HepG2 (cell line): Measurements from ENCODE around the gene AK4. TPM values are rescaled to one million over a fixed set of nuclear protein-coding genes. Genes with fewer than 3 reads are reported as not detected.

ENCODE experiments used
- ATAC-seq: fragments of 200-7000 bp; cut with Tn5 transposase; 3 replicates; pipeline ENCODE4 v1.9.1; 2020; ENCODE audit warnings: mild to moderate bottlenecking, moderate library complexity
- BruUV-seq: library from RNA; stranded (reverse); fragments of 400-500 nt; replicated peaks from 2 replicates; lab custom pipeline; 2021; lab: Mats Ljungman, UMichigan
- CTCF ChIA-PET: fragments of 300-600 bp; formaldehyde crosslinking; extraction: SDS; loops from one replicate; lab custom pipeline; 2021; ENCODE audit warnings: low total read pairs, inconsistent platforms, low intra/inter-chr PET ratio; lab: Yijun Ruan, JAX
- POLR2A ChIA-PET: fragments of 350-600 bp; sonication (Branson Sonifier 250); formaldehyde crosslinking; loops from one replicate; lab custom pipeline; 2020; ENCODE audit warnings: antibody characterized with exemption, inconsistent platforms; lab: Yijun Ruan, JAX
- DNase-seq: peaks from one replicate; pipeline ENCODE4 v3.0.0-alpha.2; 2015; ENCODE audit warnings: low spot score
- FAIRE-seq: peaks from 3 replicates; lab custom pipeline; 2011; peaks lifted over from hg19 to GRCh38; lab: Jason Lieb, UNC
- H2AFZ ChIP-seq: one replicate; pipeline ENCODE4 v1.6.1; 2011; ENCODE audit warnings: low read length, inconsistent platforms
- H3K27ac ChIP-seq: fragments of 300-600 bp; 3 replicates; pipeline ENCODE4 v1.8.0; 2011; ENCODE audit warnings: mixed run types, mild to moderate bottlenecking, mixed read lengths, low read length, inconsistent platforms; ENCODE audit not compliant: insufficient read depth; ENCODE audit errors: extremely low read length
- H3K27me3 ChIP-seq, 2 experiments: fragments of 200-600 bp in 1 of 2; 2 replicates in 1 of 2; 3 replicates in 1 of 2; pipeline versions ENCODE4 v1.6.0 to v1.8.0; 2011; ENCODE audit warnings: low read length in 2 of 2, mild to moderate bottlenecking in 2 of 2, moderate library complexity in 2 of 2, inconsistent platforms in 1 of 2; ENCODE audit not compliant: insufficient read depth in 2 of 2, control insufficient read depth in 1 of 2
- H3K36me3 ChIP-seq, 2 experiments: fragments of 200-600 bp in 1 of 2; replicated peaks in 1 of 2; 2 replicates in 1 of 2; 3 replicates in 1 of 2; pipeline versions ENCODE4 v1.5.1 to v1.8.0; 2011; ENCODE audit warnings: low read length in 2 of 2, inconsistent platforms in 1 of 2; ENCODE audit not compliant: insufficient read depth in 2 of 2, control insufficient read depth in 1 of 2
- H3K4me1 ChIP-seq: 2 replicates; pipeline ENCODE4 v1.5.1; 2012; ENCODE audit warnings: low read length, inconsistent platforms; ENCODE audit not compliant: insufficient read depth
- H3K4me2 ChIP-seq: 2 replicates; pipeline ENCODE4 v1.6.0; 2011; ENCODE audit warnings: low read depth, low read length, inconsistent platforms
- H3K4me3 ChIP-seq, 3 experiments: fragments of 200-600 bp in 1 of 3; sonication (generic), shearing (Covaris generic) in 1 of 3; replicated peaks in 1 of 3; 2 replicates each; pipeline ENCODE4 v1.5.1; 2011 to 2016; ENCODE audit warnings: low read length in 3 of 3, inconsistent platforms in 2 of 3, low read depth in 2 of 3, mild to moderate bottlenecking in 2 of 3, control low read depth in 1 of 3, mixed read lengths in 1 of 3; ENCODE audit not compliant: insufficient read depth in 1 of 3
- H3K79me2 ChIP-seq: one replicate; pipeline ENCODE4 v1.6.1; 2011; ENCODE audit warnings: low read length, inconsistent platforms; ENCODE audit not compliant: insufficient read depth
- H3K9ac ChIP-seq: 2 replicates; pipeline ENCODE4 v1.6.0; 2011; ENCODE audit warnings: mild to moderate bottlenecking, low read depth, low read length, inconsistent platforms; ENCODE audit not compliant: insufficient read depth
- H3K9me3 ChIP-seq: 2 replicates; pipeline ENCODE4 v1.5.1; 2012; ENCODE audit warnings: mild to moderate bottlenecking, low read length
- H4K20me1 ChIP-seq: 2 replicates; pipeline ENCODE4 v1.6.0; 2011; ENCODE audit warnings: inconsistent platforms, mild to moderate bottlenecking, low read length, moderate library complexity; ENCODE audit not compliant: insufficient read depth
- ATF6 ChIP-seq: sonication (generic); formaldehyde crosslinking; conservative IDR thresholded peaks from 2 replicates; pipeline ENCODE4 v1.4.0; 2020; ENCODE audit warnings: missing genetic modification reagents
- CAMTA2 ChIP-seq: sonication (generic); formaldehyde crosslinking; IDR thresholded peaks from 2 replicates; pipeline ENCODE4 v1.4.0; 2020; ENCODE audit warnings: mild to moderate bottlenecking, missing genetic modification reagents, borderline replicate concordance
- CERS6 ChIP-seq: sonication (generic); formaldehyde crosslinking; IDR thresholded peaks from 2 replicates; pipeline ENCODE4 v1.5.0; 2020; ENCODE audit warnings: missing genetic modification reagents
- CREBL2 ChIP-seq: sonication (generic); formaldehyde crosslinking; IDR thresholded peaks from 2 replicates; pipeline ENCODE4 v1.8.1; 2023; ENCODE audit warnings: missing genetic modification reagents, mild to moderate bottlenecking, borderline replicate concordance
- ESRRA ChIP-seq: sonication (generic); formaldehyde crosslinking; IDR thresholded peaks from 2 replicates; pipeline ENCODE4 v1.5.1; 2020; ENCODE audit warnings: mild to moderate bottlenecking, low read depth, missing genetic modification reagents
- GATAD2A ChIP-seq: IDR thresholded peaks from 2 replicates; pipeline ENCODE4 v1.6.1; 2016
- KLF16 ChIP-seq, 2 experiments: sonication (generic) in 1 of 2; formaldehyde crosslinking in 1 of 2; IDR thresholded peaks; 2 replicates each; pipeline versions ENCODE4 v1.6.1 to v1.8.0; 2016 to 2023; ENCODE audit warnings: missing genetic modification reagents in 2 of 2, missing compliant biosample characterization in 1 of 2
- SUZ12 ChIP-seq: fragments of 150-350 bp; IDR thresholded peaks from 2 replicates; pipeline ENCODE4 v1.6.1; 2014; ENCODE audit warnings: low read depth, low read length
- ZFP90 ChIP-seq: sonication (generic); formaldehyde crosslinking; IDR thresholded peaks from 2 replicates; pipeline ENCODE4 v1.8.0; 2022; ENCODE audit warnings: missing genetic modification reagents, mild to moderate bottlenecking, inconsistent platforms, borderline replicate concordance
- ZMYM4 ChIP-seq: sonication (generic); formaldehyde crosslinking; IDR thresholded peaks from 2 replicates; pipeline ENCODE4 v1.8.1; 2023; ENCODE audit warnings: mild to moderate bottlenecking, missing genetic modification reagents
- ZNF18 ChIP-seq: sonication (generic); formaldehyde crosslinking; IDR thresholded peaks from 2 replicates; pipeline ENCODE4 v1.8.0; 2022; ENCODE audit warnings: mild to moderate bottlenecking, missing genetic modification reagents; ENCODE audit not compliant: insufficient replicate concordance
- ZNF333 ChIP-seq: sonication (generic); formaldehyde crosslinking; IDR thresholded peaks from 2 replicates; pipeline ENCODE4 v1.4.0; 2020; ENCODE audit warnings: mild to moderate bottlenecking, missing genetic modification reagents, borderline replicate concordance
- ZNF414 ChIP-seq: sonication (generic); formaldehyde crosslinking; IDR thresholded peaks from 2 replicates; pipeline ENCODE4 v1.5.0; 2020; ENCODE audit warnings: missing genetic modification reagents
- ZNF468 ChIP-seq: sonication (generic); formaldehyde crosslinking; IDR thresholded peaks from 2 replicates; pipeline ENCODE4 v1.8.0; 2022; ENCODE audit warnings: mild to moderate bottlenecking, moderate library complexity, missing genetic modification reagents
- ZNF510 ChIP-seq: sonication (generic); formaldehyde crosslinking; IDR thresholded peaks from 2 replicates; pipeline ENCODE4 v1.4.0; 2020; ENCODE audit warnings: low read depth, mild to moderate bottlenecking, missing genetic modification reagents
- ZNF563 ChIP-seq: sonication (generic); formaldehyde crosslinking; IDR thresholded peaks from 2 replicates; pipeline ENCODE4 v1.8.0; 2022; ENCODE audit warnings: mild to moderate bottlenecking, moderate library complexity, missing genetic modification reagents
- ZNF577 ChIP-seq: sonication (generic); formaldehyde crosslinking; IDR thresholded peaks from 2 replicates; pipeline ENCODE4 v1.4.0; 2020; ENCODE audit warnings: mild to moderate bottlenecking, low read depth, missing genetic modification reagents, borderline replicate concordance
- ZNF878 ChIP-seq: sonication (generic); formaldehyde crosslinking; IDR thresholded peaks from 2 replicates; pipeline ENCODE4 v1.8.1; 2023; ENCODE audit warnings: mild to moderate bottlenecking, missing genetic modification reagents, moderate library complexity
- ZSCAN25 ChIP-seq: sonication (generic); formaldehyde crosslinking; IDR thresholded peaks from 2 replicates; pipeline ENCODE4 v1.8.0; 2022; ENCODE audit warnings: mild to moderate bottlenecking, missing genetic modification reagents
- WGBS: methylation state at CpG from one replicate; pipeline ENCODE4 v1.1.6; 2017; ENCODE audit warnings: low lambda C conversion rate; 5-methylcytosine and 5-hydroxymethylcytosine counted together
- in situ Hi-C: cut with HindIII; loops from 2 replicates; pipeline ENCODE4 v1.10.0; 2017; ENCODE audit warnings: low pct_unique_long_range_greater_than_20kb; ENCODE audit not compliant: extremely low pct_ligation_motif_present
- intact Hi-C: fragments of 100-400 bp; cut with micrococcal nuclease; formaldehyde crosslinking; loops from one replicate; pipeline ENCODE4 v1.10.0; 2022; ENCODE audit not compliant: unreplicated experiment
- polyA plus RNA-seq, 8 experiments: library from polyadenylated mRNA; depleted of rRNA in 3 of 8; stranded (reverse) in 7 of 8; unstranded in 1 of 8; fragments of >200 nt; fragmentation: Illumina TruSeq in 4 of 8; extraction: Trizol in 4 of 8; gene quantifications; 2 replicates each; pipeline versions ENCODE4 v1.2.1 to v1.2.3, GENCODE V29; 2011 to 2016; ENCODE audit warnings: low read depth in 4 of 8, missing spikeins in 1 of 8, mixed read lengths in 1 of 8; ENCODE audit not compliant: insufficient read depth in 1 of 8
- total RNA-seq, 5 experiments: library from RNA; depleted of rRNA; stranded (reverse); fragments of >200 nt; fragmentation: Illumina TruSeq; extraction: Trizol; gene quantifications; 2 replicates each; pipeline ENCODE4 v1.2.3, GENCODE V29; 2016; ENCODE audit warnings: low read depth in 1 of 5

The AK4 gene
- total and polyA plus RNA-seq, 2 of the 13 experiments (the other 11 are each of a cell fraction or from before 2014, with no cell fraction given): 110 to 160 TPM

- 100% methylated on average over 1 of the region's 1 CpG for WGBS
- no peak overlapping the region for H2AFZ ChIP-seq
- no peak overlapping the region for H3K27ac ChIP-seq
- peaks cover 1 to 12% of the 10 kb centered on the region in 2 experiments; a peak in 3 of 5 replicates for H3K36me3 ChIP-seq
- peaks cover 73% of the 10 kb centered on the region for H3K4me1 ChIP-seq
- intact Hi-C loops (loop anchor here (2.0 kb wide), 1 partner anchor 20 kb away; no protein-coding TSS in a partner anchor), in situ Hi-C loops (no loop called here)
- H3K9ac ChIP-seq: no peak overlapping the region
- BruUV-seq: no TSS peak
- H3K9me3 ChIP-seq: no peaks in the 10 kb centered on the region
- H3K4me2 ChIP-seq: no peak overlapping the region
- peaks cover 100% of the 10 kb centered on the region for H3K79me2 ChIP-seq
- H3K27me3 ChIP-seq: no peaks in the 10 kb centered on the region
- CTCF ChIA-PET: no interaction called here
- H3K4me3 ChIP-seq: no peak overlapping the region
- FAIRE-seq: no peak
- TF ChIP-seq ZNF18 (CRISPR knock-in tag): no peak
- TF ChIP-seq ZSCAN25 (CRISPR knock-in tag): no peak
- no peak for TF ChIP-seq CREBL2 (CRISPR knock-in tag)
- no peak for TF ChIP-seq ZNF510 (CRISPR knock-in tag)
- TF ChIP-seq ZMYM4 (CRISPR knock-in tag): no peak
- TF ChIP-seq ZNF414 (CRISPR knock-in tag): no peak
- TF ChIP-seq ZFP90: no peak
- no peak for TF ChIP-seq SUZ12
- TF ChIP-seq ZNF468: no peak
- TF ChIP-seq GATAD2A (CRISPR knock-in tag): no peak
- TF ChIP-seq ZNF333 (CRISPR knock-in tag): no peak
- TF ChIP-seq ZNF878 (CRISPR knock-in tag): no peak
- no peak for TF ChIP-seq KLF16 (CRISPR knock-in tag; IDR thresholded peaks at IDR 0.05)
- TF ChIP-seq ESRRA (CRISPR knock-in tag): no peak
- no peak for TF ChIP-seq ZNF563 (CRISPR knock-in tag)
- TF ChIP-seq CAMTA2 (CRISPR knock-in tag): no peak
- TF ChIP-seq CERS6 (CRISPR knock-in tag): no peak
- no peak for TF ChIP-seq ZNF577 (CRISPR knock-in tag)
- TF ChIP-seq ATF6 (CRISPR knock-in tag): no peak
- DNase-seq: no peak
- POLR2A ChIA-PET: no interaction called here
- no peak for ATAC-seq
- peaks cover 67% of the 10 kb centered on the region for H4K20me1 ChIP-seq
These were observed 31.1 kb downstream of the AK4 start for GRCh38 chr1:65179148-65179547.
